NCI-H526 treated with DMSO at 0.1 percent for 48 hours (cell line): ENCODE data around the gene APOBEC2.

Source experiments
- DNase-seq: peaks from one replicate; lab custom pipeline; 2025; lab: John Stamatoyannopoulos, UW

Gene APOBEC2

GRCh38 chr6:41090841-41091761 lies 38.1 kb downstream of the APOBEC2 start:
- no peak for DNase-seq

- peak; percentile 8 for DNase-seq
Measured at GRCh38 chr6:41092421-41093140, 39.6 kb downstream of the APOBEC2 start.

DNA sequence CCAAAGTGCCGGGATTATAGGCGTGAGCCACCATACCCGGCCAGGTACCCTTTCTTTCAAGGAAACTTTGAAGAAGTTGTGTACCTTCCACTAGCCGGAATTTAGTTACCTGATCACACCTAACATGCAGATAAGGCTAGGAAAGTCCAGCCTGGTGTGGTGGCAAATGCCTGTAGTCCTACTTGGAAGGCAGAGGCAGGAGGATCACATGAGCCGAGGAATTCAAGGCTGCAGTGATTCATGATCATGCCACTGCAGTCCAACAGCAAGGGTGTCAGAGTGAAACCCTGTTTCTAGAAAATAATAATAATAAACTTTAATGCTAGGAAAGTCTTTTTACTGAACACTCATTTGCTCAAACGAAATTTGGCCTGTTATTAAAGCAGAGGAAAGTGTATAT lies 40.7 kb downstream of the APOBEC2 start:
- no peak for DNase-seq

DNA sequence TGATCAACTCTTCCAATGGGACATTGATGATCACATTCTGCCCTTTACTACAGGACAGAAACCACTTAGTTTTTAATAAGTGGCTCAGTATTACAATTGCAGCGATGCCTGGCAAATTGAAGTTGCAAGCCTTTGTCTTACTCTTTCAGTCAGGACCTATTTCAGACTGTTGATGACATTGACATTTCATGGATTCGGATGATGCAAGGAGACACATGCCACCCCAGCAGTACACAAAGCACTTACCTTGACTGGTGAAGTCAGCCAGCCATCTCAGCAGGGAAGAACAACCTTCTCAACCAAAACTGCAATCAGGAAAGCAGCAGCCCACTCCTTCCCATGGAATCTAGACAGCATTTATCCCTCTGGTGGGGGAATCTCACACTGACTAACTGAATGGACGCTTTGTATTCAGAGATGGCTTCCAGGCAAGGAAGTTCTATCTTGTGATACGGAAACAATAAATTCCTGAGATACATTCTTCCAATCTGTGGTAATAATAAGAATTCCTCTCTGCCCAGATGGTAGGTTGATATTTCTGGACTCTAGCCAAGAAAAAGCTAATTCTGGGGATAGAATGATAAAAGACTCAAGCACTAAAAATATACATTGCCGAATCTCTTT lies 44.6 kb downstream of the APOBEC2 start:
- no peak for DNase-seq

DNA sequence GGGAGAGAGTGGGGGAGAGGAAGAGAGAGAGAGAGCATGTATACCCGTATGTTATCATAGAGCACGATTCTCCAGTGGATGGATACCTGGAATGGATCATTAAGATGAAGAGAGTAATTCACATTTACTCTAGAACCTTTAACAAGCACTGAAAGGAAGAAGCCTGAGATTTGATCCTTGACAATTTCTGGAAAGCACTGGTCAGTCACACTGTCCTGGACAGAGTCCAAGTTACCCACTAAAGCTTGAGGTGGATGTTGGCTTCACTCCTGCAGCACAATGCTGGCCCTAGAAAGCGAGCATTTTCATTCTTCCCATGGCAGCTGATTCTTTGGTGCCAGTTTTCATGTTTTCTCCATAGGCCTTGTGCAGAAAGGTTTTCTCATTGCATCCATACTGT lies 45.4 kb downstream of the APOBEC2 start:
- no peak for DNase-seq

GRCh38 chr6:41100871-41101287 lies 47.9 kb downstream of the APOBEC2 start:
- DNase-seq = no peak

DNA sequence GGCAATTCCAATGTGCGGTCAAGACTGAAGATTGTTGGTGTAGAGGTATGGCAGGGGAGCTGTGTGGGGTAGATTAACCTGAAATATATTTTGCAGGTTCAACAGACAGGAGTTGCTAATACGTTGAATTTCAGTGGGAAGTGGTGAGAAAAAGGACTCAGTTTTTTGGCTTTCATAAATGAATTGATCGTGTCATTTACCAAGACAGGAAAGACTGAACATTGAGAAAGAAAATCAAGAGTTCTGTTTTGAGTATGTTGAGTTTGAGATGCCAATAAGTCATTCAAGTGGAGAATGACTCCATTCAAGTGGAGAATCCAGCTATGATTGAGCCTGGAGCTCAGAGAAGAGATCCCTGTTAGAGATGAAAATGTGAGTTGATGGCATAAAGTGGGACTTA lies 50.8 kb downstream of the APOBEC2 start:
- DNase-seq = no peak

DNA sequence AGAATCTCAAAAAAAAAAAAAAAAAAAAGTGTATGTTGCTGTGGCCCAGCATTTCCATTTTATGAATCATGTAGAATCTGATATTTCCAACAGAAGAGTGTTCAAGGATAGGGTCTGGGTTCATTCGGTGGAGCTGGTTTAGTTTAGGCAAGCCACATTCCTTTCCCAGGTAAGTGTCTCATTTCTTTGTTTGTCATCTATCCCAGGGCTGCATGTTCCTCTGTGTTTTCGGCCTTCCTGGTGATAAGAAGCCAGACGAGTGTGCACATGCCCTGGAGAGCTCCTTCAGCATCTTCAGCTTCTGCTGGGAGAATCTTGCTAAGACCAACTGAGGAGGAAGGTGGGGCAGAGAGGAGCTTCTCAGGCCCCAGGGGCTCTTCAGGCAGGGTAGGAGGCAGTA lies 58.0 kb downstream of the APOBEC2 start:
- no peak for DNase-seq
